Skeletal muscle tissue (tissue), 4 donors: ENCODE results near the gene LAMTOR4. TPM values are rescaled to one million over a fixed set of nuclear protein-coding genes. Genes with fewer than 3 reads are reported as not detected.
"Not testable (repeated sequence)": the region's sequence is repeated elsewhere in the genome, so short reads cannot be mapped to it uniquely, and the experiment has no call there.

Experiments
- H3K27ac ChIP-seq: one replicate; pipeline ENCODE4 v1.7.0; 2013; ENCODE audit warnings: mild to moderate bottlenecking, low read depth, low read length, inconsistent platforms
- H3K27me3 ChIP-seq, 3 donors: one replicate each; pipeline ENCODE4 v1.7.0; 2013; ENCODE audit warnings: low read length in 3 of 3; ENCODE audit not compliant: control insufficient read depth in 3 of 3, insufficient read depth in 3 of 3
- H3K36me3 ChIP-seq, 3 donors: one replicate each; pipeline ENCODE4 v1.7.0; 2013; ENCODE audit warnings: low read length in 3 of 3; ENCODE audit not compliant: control insufficient read depth in 3 of 3, insufficient read depth in 3 of 3
- H3K4me1 ChIP-seq, 3 donors: one replicate each; pipeline ENCODE4 v1.7.0; 2013; ENCODE audit warnings: low read length in 3 of 3, mild to moderate bottlenecking in 3 of 3; ENCODE audit not compliant: control insufficient read depth in 3 of 3, insufficient read depth in 3 of 3
- H3K4me3 ChIP-seq, 3 donors: one replicate each; pipeline ENCODE4 v1.7.0; 2013; ENCODE audit warnings: low read length in 3 of 3
- H3K9ac ChIP-seq, 3 donors: one replicate each; pipeline ENCODE4 v1.7.0; 2013; ENCODE audit warnings: low read length in 3 of 3, mild to moderate bottlenecking in 3 of 3, moderate library complexity in 2 of 3, low read depth in 1 of 3
- H3K9me3 ChIP-seq, 3 donors: one replicate each; pipeline ENCODE4 v1.7.0; 2013; ENCODE audit warnings: low read length in 3 of 3; ENCODE audit not compliant: control insufficient read depth in 3 of 3
- total RNA-seq: library from RNA; depleted of rRNA; stranded (reverse); fragments of >200 nt; gene quantifications from one replicate; pipeline ENCODE4 v1.2.3, GENCODE V29; 2014
- donor health status: Osteomylitis.

Gene LAMTOR4
- total RNA-seq, 1 donor from 2014 or later: 73.1 TPM

DNA sequence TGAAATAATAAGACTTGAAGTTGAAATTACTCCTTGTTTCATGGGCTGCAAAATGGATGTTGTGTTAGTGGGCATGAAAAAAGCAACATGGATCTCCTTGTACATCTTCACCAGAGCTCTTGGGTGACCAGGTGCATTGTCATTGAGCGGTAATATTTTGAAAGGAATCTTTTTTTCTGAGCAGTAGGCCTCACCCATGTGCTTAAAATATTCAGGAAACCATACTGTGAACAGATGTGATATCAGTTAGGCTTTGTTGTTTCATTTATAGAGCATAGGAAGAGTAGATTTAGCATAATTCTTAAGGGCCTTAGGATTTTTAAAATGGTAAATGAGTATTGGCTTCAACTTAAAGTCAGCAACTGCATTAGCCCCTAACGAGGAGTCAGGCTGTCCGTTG, 44.3 kb downstream of the LAMTOR4 start:
- Histone ChIP-seq H3K9ac (no peak overlapping the region), H3K36me3 (no peaks in the 10 kb centered on the region), H3K4me1 (no peaks in the 10 kb centered on the region), H3K9me3 (no peaks in the 10 kb centered on the region), H3K27ac (no peak overlapping the region), H3K4me3 (no peak overlapping the region), H3K27me3 (no peaks in the 10 kb centered on the region)

DNA sequence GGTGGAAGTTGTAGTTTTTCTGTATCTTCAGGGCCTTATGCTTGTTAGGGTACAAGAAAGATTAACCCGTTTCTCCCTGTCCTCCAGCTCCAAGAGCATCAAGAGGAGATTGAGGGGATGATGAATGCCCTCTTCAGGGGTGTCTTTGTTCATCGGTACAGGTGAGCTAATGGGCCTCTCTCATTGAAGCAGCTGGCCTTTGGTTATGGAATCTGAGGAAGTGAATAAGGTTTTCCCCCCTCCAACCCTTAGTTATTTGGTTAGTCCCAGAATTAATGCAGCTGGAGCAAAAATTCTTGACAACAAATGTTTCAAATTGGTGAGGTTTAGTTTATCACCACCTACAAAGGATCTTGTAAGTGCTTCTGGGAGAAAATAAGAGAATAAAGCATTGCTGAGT, 46.5 kb downstream of the LAMTOR4 start:
- Histone ChIP-seq H3K9me3 (no peaks in the 10 kb centered on the region), H3K27ac (no peak overlapping the region), H3K4me1 (no peaks in the 10 kb centered on the region), H3K9ac (no peak overlapping the region), H3K36me3 (no peaks in the 10 kb centered on the region), H3K4me3 (no peak overlapping the region), H3K27me3 (no peaks in the 10 kb centered on the region)

DNA sequence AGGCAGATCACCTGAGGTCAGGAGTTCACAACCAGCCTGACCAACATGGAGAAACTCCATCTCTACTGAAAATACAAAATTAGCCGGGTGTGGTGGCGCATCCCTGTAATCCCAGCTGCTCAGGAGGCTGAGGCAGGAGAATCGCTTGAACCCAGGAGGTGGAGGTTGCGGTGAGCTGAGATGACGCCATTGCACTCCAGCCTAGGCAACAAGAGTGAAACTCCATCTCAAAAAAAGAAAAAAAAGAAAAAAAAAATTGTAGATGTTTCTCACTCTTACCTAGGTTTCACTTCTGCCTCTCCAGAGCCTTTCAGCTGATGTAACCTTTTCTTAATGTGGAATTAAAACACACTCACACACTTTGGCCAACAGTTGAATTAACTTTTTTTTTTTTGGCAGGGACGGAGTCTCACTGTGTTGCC, 47.2 kb downstream of the LAMTOR4 start:
- not testable (repeated sequence) for H3K9ac ChIP-seq, H3K27me3 ChIP-seq, H3K36me3 ChIP-seq, H3K4me1 ChIP-seq, H3K9me3 ChIP-seq, H3K27ac ChIP-seq, H3K4me3 ChIP-seq

DNA sequence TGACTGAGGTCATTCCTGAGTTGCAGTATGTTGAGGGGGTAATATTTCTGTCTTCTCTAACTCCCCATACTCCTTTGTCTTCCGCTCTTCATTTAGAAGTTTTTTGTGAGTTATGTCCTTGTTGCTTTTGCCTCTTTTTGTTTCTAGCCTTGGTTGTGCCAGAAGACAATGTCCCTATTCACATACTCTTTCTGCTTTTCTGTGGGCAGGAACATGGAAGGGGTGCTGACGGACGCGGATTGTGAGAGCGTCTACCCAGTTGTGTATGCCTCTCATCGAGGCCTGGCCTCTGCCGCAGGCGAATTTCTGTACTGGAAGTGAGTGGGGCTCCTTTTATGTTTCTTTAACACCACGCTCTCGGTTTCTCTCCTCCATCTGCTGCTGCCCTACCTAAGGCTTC, 49.5 kb downstream of the LAMTOR4 start:
- Histone ChIP-seq H3K4me1 (no peaks in the 10 kb centered on the region), H3K9ac (no peak overlapping the region), H3K27ac (no peak overlapping the region), H3K9me3 (no peaks in the 10 kb centered on the region), H3K27me3 (no peaks in the 10 kb centered on the region), H3K36me3 (peaks cover 0 to 2% (median 0%) of the 10 kb centered on the region in 3 donors), H3K4me3 (no peak overlapping the region)

- Histone ChIP-seq H3K36me3 (peaks cover 0 to 2% (median 2%) of the 10 kb centered on the region in 3 donors), H3K4me1 (peaks cover 0 to 4% (median 0%) of the 10 kb centered on the region in 3 donors), H3K27me3 (no peaks in the 10 kb centered on the region), H3K9ac (no peak overlapping the region), H3K9me3 (no peaks in the 10 kb centered on the region), H3K4me3 (no peak overlapping the region), H3K27ac (no peak overlapping the region)
Observed at GRCh38 chr7:100200693-100201092, 52.0 kb downstream of the LAMTOR4 start.

Other genes with a start within 250 kb of the LAMTOR4 start
- gene TRIM4, start 229.4 kb upstream of the LAMTOR4 start, total RNA-seq: 15.1 TPM
- 1.0 TPM for gene GJC3, start 219.3 kb upstream of the LAMTOR4 start, total RNA-seq
- 9.4 TPM for gene AZGP1, start 172.9 kb upstream of the LAMTOR4 start, total RNA-seq
- 32.9 TPM for gene ZKSCAN1, start 133.3 kb upstream of the LAMTOR4 start, total RNA-seq
- 11.5 TPM for gene ZSCAN21, start 99.1 kb upstream of the LAMTOR4 start, total RNA-seq
- 34.4 TPM for gene ZNF3, start 67.2 kb upstream of the LAMTOR4 start, total RNA-seq
- gene COPS6, start 59.9 kb upstream of the LAMTOR4 start, total RNA-seq: 57.4 TPM
- gene MCM7, start 47.5 kb upstream of the LAMTOR4 start, total RNA-seq: 42.3 TPM
- 20.9 TPM for gene AP4M1, start 47.3 kb upstream of the LAMTOR4 start, total RNA-seq
- gene TAF6, start 29.6 kb upstream of the LAMTOR4 start, total RNA-seq: 11.0 TPM
- gene CNPY4, start 29.3 kb upstream of the LAMTOR4 start, total RNA-seq: 25.6 TPM
- gene MBLAC1, start 22.0 kb upstream of the LAMTOR4 start, total RNA-seq: 1.0 TPM
- gene TRAPPC14, start 9.8 kb downstream of the LAMTOR4 start, total RNA-seq: 2.6 TPM
- 2.1 TPM for gene GAL3ST4, start 19.7 kb downstream of the LAMTOR4 start, total RNA-seq
- 5.2 TPM for gene GPC2, start 28.5 kb downstream of the LAMTOR4 start, total RNA-seq
- gene STAG3, start 29.0 kb downstream of the LAMTOR4 start, total RNA-seq: 0.52 TPM
- not detected for gene PVRIG, start 71.0 kb downstream of the LAMTOR4 start, total RNA-seq
- not detected for gene SPDYE3, start 158.8 kb downstream of the LAMTOR4 start, total RNA-seq
- 4.2 TPM for gene PILRB, start 209.2 kb downstream of the LAMTOR4 start, total RNA-seq
- 1.6 TPM for gene PILRA, start 224.6 kb downstream of the LAMTOR4 start, total RNA-seq